K562 (cell line): Measurements from ENCODE around the gene HIPK2. TPM values are rescaled to one million over a fixed set of nuclear protein-coding genes. Genes with fewer than 3 reads are reported as not detected.

Experiments
- ATAC-seq: fragments of 200-7000 bp; cut with Tn5 transposase; 3 replicates; pipeline ENCODE4 v1.9.1; 2020; ENCODE audit warnings: moderate library complexity
- BruUV-seq: library from RNA; stranded (reverse); fragments of 400-500 nt; replicated peaks from 2 replicates; lab custom pipeline; 2021; lab: Mats Ljungman, UMichigan
- CTCF ChIA-PET: fragments of 300-600 bp; formaldehyde crosslinking; extraction: SDS; loops from one replicate; lab custom pipeline; 2021; ENCODE audit warnings: low intra/inter-chr PET ratio; lab: Yijun Ruan, JAX
- POLR2A ChIA-PET: fragments of 300-600, 350-650 bp; sonication (Branson Sonifier 250); formaldehyde crosslinking; extraction: SDS; loops from one replicate; lab custom pipeline; 2021; ENCODE audit warnings: antibody characterized with exemption, inconsistent platforms; lab: Yijun Ruan, JAX
- DNase-seq, 4 experiments: peaks; one replicate each; pipeline versions ENCODE4 v3.0.0 to v3.0.0-alpha.2; 2011 to 2018; ENCODE audit warnings: low spot score in 3 of 4, mixed read lengths in 3 of 4; ENCODE audit errors: extremely low read depth in 1 of 4
- FAIRE-seq: peaks from 2 replicates; lab custom pipeline; 2011; peaks lifted over from hg19 to GRCh38; lab: Jason Lieb, UNC
- H2AFZ ChIP-seq: 2 replicates; pipeline ENCODE4 v1.6.0; 2011; ENCODE audit warnings: low read depth, low read length, control low read depth, inconsistent platforms
- H3K27ac ChIP-seq: fragments of 200-600 bp; 3 replicates; pipeline ENCODE4 v1.8.0; 2011; ENCODE audit warnings: low read depth, mild to moderate bottlenecking, control low read depth, inconsistent platforms, low read length, moderate library complexity, mixed read lengths; ENCODE audit errors: extremely low read depth
- H3K27me3 ChIP-seq, 2 experiments: fragments of 300-600 bp in 1 of 2; 2 replicates in 1 of 2; 3 replicates in 1 of 2; pipeline versions ENCODE4 v1.6.0 to v1.8.0; 2011; ENCODE audit warnings: inconsistent platforms in 2 of 2, low read length in 2 of 2, mild to moderate bottlenecking in 1 of 2, mixed read lengths in 1 of 2, moderate library complexity in 1 of 2; ENCODE audit not compliant: control insufficient read depth in 2 of 2, insufficient read depth in 2 of 2
- H3K36me3 ChIP-seq: fragments of 300-600 bp; 3 replicates; pipeline ENCODE4 v1.8.0; 2011; ENCODE audit warnings: mild to moderate bottlenecking, low read length, inconsistent platforms; ENCODE audit not compliant: control insufficient read depth, insufficient read depth
- H3K4me1 ChIP-seq, 2 experiments: fragments of 200-600 bp in 1 of 2; replicated peaks in 1 of 2; 2 replicates in 1 of 2; 3 replicates in 1 of 2; pipeline versions ENCODE4 v1.5.1 to v1.8.0; 2011; ENCODE audit warnings: inconsistent platforms in 2 of 2, low read length in 2 of 2, mild to moderate bottlenecking in 1 of 2, mixed read lengths in 1 of 2, moderate library complexity in 1 of 2; ENCODE audit not compliant: control insufficient read depth in 2 of 2, insufficient read depth in 2 of 2
- H3K4me2 ChIP-seq: 2 replicates; pipeline ENCODE4 v1.6.1; 2011; ENCODE audit warnings: low read length, control low read depth, inconsistent platforms, mixed read lengths; ENCODE audit not compliant: insufficient read depth
- H3K4me3 ChIP-seq: fragments of 200-600 bp; sonication (generic), shearing (Covaris generic); 2 replicates; pipeline ENCODE4 v1.5.1; 2016; ENCODE audit warnings: control low read depth, inconsistent platforms
- H3K79me2 ChIP-seq: fragments of 200-600 bp; 3 replicates; pipeline ENCODE4 v1.8.0; 2011; ENCODE audit warnings: low read length, inconsistent platforms; ENCODE audit not compliant: control insufficient read depth, insufficient read depth
- H3K9ac ChIP-seq, 2 experiments: 2 replicates each; pipeline versions ENCODE4 v1.6.0 to v1.6.1; 2011; ENCODE audit warnings: low read depth in 2 of 2, low read length in 2 of 2, control low read depth in 1 of 2, inconsistent platforms in 1 of 2, mild to moderate bottlenecking in 1 of 2, mixed read lengths in 1 of 2; ENCODE audit not compliant: insufficient read depth in 1 of 2
- H3K9me1 ChIP-seq: one replicate; pipeline ENCODE4 v1.6.0; 2011; ENCODE audit warnings: inconsistent platforms, mild to moderate bottlenecking, low read length, moderate library complexity; ENCODE audit not compliant: control insufficient read depth, insufficient read depth
- H3K9me3 ChIP-seq: replicated peaks from 2 replicates; pipeline ENCODE4 v1.5.1; 2011; ENCODE audit warnings: low read depth, low read length, inconsistent platforms; ENCODE audit not compliant: control insufficient read depth, insufficient read depth
- H4K20me1 ChIP-seq: replicated peaks from 2 replicates; pipeline ENCODE4 v1.6.1; 2011; ENCODE audit warnings: low read length, inconsistent platforms, mixed read lengths; ENCODE audit not compliant: control insufficient read depth, insufficient read depth
- BRF1 ChIP-seq: IDR thresholded peaks from 3 replicates; pipeline ENCODE4 v1.6.1; 2011; ENCODE audit warnings: borderline replicate concordance, mild to moderate bottlenecking; ENCODE audit not compliant: insufficient read length; ENCODE audit errors: extremely low read depth
- CEBPG ChIP-seq, 3 experiments: fragments of 200-800 bp in 1 of 3; sonication (Bioruptor generic) in 1 of 3; sonication (generic) in 1 of 3; formaldehyde crosslinking in 1 of 3; IDR thresholded peaks in 2 of 3; conservative IDR thresholded peaks in 1 of 3; 2 replicates each; pipeline versions ENCODE4 v1.6.1 to v1.8.0; 2016 to 2022; ENCODE audit warnings: missing compliant biosample characterization in 2 of 3, missing genetic modification characterization in 2 of 3, mild to moderate bottlenecking in 1 of 3, missing genetic modification reagents in 1 of 3
- ELF2 ChIP-seq: fragments of 250-450 bp; sonication (Bioruptor Pico); IDR thresholded peaks from 2 replicates; pipeline ENCODE4 v1.5.0; 2021; ENCODE audit warnings: mild to moderate bottlenecking
- IRF9 ChIP-seq: fragments of 450-650 bp; IDR thresholded peaks from 2 replicates; pipeline ENCODE4 v1.6.1; 2016; ENCODE audit warnings: missing biosample characterization, missing genetic modification characterization
- ZNF212 ChIP-seq: fragments of 450-650 bp; formaldehyde crosslinking; IDR thresholded peaks from 2 replicates; pipeline ENCODE4 v1.4.0; 2020; ENCODE audit warnings: mild to moderate bottlenecking
- WGBS: fragments of 100-300 bp; shearing (Covaris generic); methylation state at CpG from one replicate; pipeline ENCODE4 v1.1.6; 2016; ENCODE audit warnings: low coverage, mixed read lengths; ENCODE audit not compliant: insufficient coverage; ENCODE audit errors: missing lambda C conversion rate; 5-methylcytosine and 5-hydroxymethylcytosine counted together
- in situ Hi-C: fragments of 300-500 bp; cut with MboI; formaldehyde crosslinking; loops from 4 replicates; pipeline ENCODE4 v1.15.0; 2018; ENCODE audit warnings: inconsistent platforms, mixed read lengths
- intact Hi-C: fragments of 100-400 bp; cut with micrococcal nuclease; formaldehyde crosslinking; loops from 2 replicates; pipeline ENCODE4 v1.14.2; 2022
- polyA plus RNA-seq, 8 experiments: library from polyadenylated mRNA; depleted of rRNA in 4 of 8; stranded (reverse) in 5 of 8; unstranded in 3 of 8; fragments of >200 nt; fragmentation: Nextera tagmentation in 2 of 8; fragmentation: Illumina TruSeq in 1 of 8; extraction: Ambion mirVana in 2 of 8; extraction: Trizol in 1 of 8; gene quantifications; 2 replicates each; pipeline versions ENCODE4 v1.2.1 to v1.2.3, GENCODE V29; 2011 to 2014; ENCODE audit warnings: inconsistent platforms in 1 of 8, missing spikeins in 1 of 8
- total RNA-seq, 7 experiments: library from RNA; depleted of rRNA in 6 of 7; stranded (reverse); fragments of >200 nt in 6 of 7; fragmentation: Illumina TruSeq in 2 of 7; extraction: Trizol in 2 of 7; gene quantifications; 2 replicates each; pipeline versions ENCODE4 v1.2.1 to v1.2.3, GENCODE V29; 2011 to 2021; ENCODE audit warnings: low replicate concordance in 1 of 7

HIPK2 gene
- total and polyA plus RNA-seq, 9 of the 15 experiments (the other 6 are each of a cell fraction or from before 2014, with no cell fraction given), result 0.69 to 19.8 (median 5.1) TPM

GRCh38 chr7:139726485-139726869 is 51.3 kb downstream of the HIPK2 start:
- FAIRE-seq (no peak), DNase-seq (no peak)
- Histone ChIP-seq H3K36me3 (no peaks in the 10 kb centered on the region), H3K27ac (no peak overlapping the region), H3K9me1 (no peaks in the 10 kb centered on the region), H3K4me2 (no peak overlapping the region), H3K27me3 (no peaks in the 10 kb centered on the region), H3K9me3 (no peaks in the 10 kb centered on the region), H2AFZ (no peak overlapping the region), H4K20me1 (peaks cover 3% of the 10 kb centered on the region), H3K4me1 (peaks cover 0 to 5% of the 10 kb centered on the region in 2 experiments; a peak in 2 of 5 replicates)
- CTCF ChIA-PET, result no interaction called here
- intact Hi-C loops (no loop called here), in situ Hi-C loops (no loop called here)
- 39% methylated on average over 3 of the region's 3 CpGs for WGBS
- BruUV-seq, result no TSS peak
- TF ChIP-seq CEBPG (CRISPR knock-in tag; IDR thresholded peaks at IDR 0.05), result no peak
- TF ChIP-seq CEBPG (tag; conservative IDR thresholded peaks at IDR 0.05 in 1 of 2, IDR thresholded peaks at IDR 0.05 in 1 of 2), result 0 out of 4 replicates have a peak, but pooled peaks of 1 of the 2 experiments have one; percentile 16
- no peak for TF ChIP-seq IRF9
- no peak for TF ChIP-seq ELF2 (CRISPR knock-in tag)
- TF ChIP-seq BRF1, result no peak
- no peak for TF ChIP-seq ZNF212 (CRISPR knock-in tag)
- TF ChIP-seq, all 486 proteins: peak for 1
- Histone ChIP-seq H3K9ac (no peak overlapping the region), H3K4me3 (no peak overlapping the region), H3K79me2 (no peaks in the 10 kb centered on the region)
- POLR2A ChIA-PET, result interaction anchor here (0.6 to 2.3 kb wide), 4 partner anchors 11 to 954 kb away, joined by 3 to 11 read pairs (median 3); no protein-coding TSS in a partner anchor
- no peak for ATAC-seq
